ENCODE measurements around the gene RNF220. TPM values are rescaled to one million over a fixed set of nuclear protein-coding genes. Genes with fewer than 3 reads are reported as not detected.
A peak's percentile ranks its signal among the peaks of the same experiment; 100 is the strongest.

Gene RNF220
- total RNA-seq, 1 experiment from 2014 or later, result 128 TPM

- TF ChIP-seq ZNF532 (CRISPR knock-in tag; IDR thresholded peaks at IDR 0.05; ENCODE audit: borderline replicate concordance), result no peak
- TF ChIP-seq ZMAT4 (CRISPR knock-in tag; IDR thresholded peaks at IDR 0.05), result no peak
- TF ChIP-seq SOX15 (CRISPR knock-in tag; IDR thresholded peaks at IDR 0.05), result no peak
- TF ChIP-seq ZNF317 (CRISPR knock-in tag; IDR thresholded peaks at IDR 0.05; ENCODE audit: borderline replicate concordance, low read depth), result no peak
- no peak for TF ChIP-seq ZNF671 (CRISPR knock-in tag; IDR thresholded peaks at IDR 0.05)
- TF ChIP-seq ZNF512 (CRISPR knock-in tag; IDR thresholded peaks at IDR 0.05; ENCODE audit: borderline replicate concordance), result no peak
- no peak for TF ChIP-seq NR1H2 (CRISPR knock-in tag; IDR thresholded peaks at IDR 0.05)
- TF ChIP-seq CDX4 (CRISPR knock-in tag; IDR thresholded peaks at IDR 0.05; ENCODE audit: borderline replicate concordance), result no peak
- TF ChIP-seq RELA (CRISPR knock-in tag; IDR thresholded peaks at IDR 0.05; ENCODE audit: borderline replicate concordance), result no peak
- no peak for TF ChIP-seq IRF2 (CRISPR knock-in tag; IDR thresholded peaks at IDR 0.05; ENCODE audit: borderline replicate concordance, low read depth)
- no peak for TF ChIP-seq ETV6 (CRISPR knock-in tag; IDR thresholded peaks at IDR 0.05)
These were observed 129.7 kb downstream of the RNF220 start (continued) for GRCh38 chr1:44534771-44535170.

- ATAC-seq (peak; percentile 23), DNase-seq (ENCODE audit: low spot score) (no peak)
- POLR2A ChIA-PET, result no interaction called here
- CTCF ChIA-PET, result interaction anchor here (1.0 to 3.0 kb wide), 9 partner anchors 10 to 159 kb away, joined by 3 to 39 read pairs (median 6); no protein-coding TSS in a partner anchor
- Mint-ChIP-seq H3K27me3 (ENCODE audit: low read depth) (peaks cover 7% of the 10 kb centered on the region), H3K4me1 (peaks cover 78% of the 10 kb centered on the region), H3K9me3 (no peaks in the 10 kb centered on the region), H3K4me3 (peak overlapping the region; percentile 29; the same call in 1 of the 2 replicates), H3K27ac (peak overlapping the region; percentile 84), H3K36me3 (no peaks in the 10 kb centered on the region)
- no peak for TF ChIP-seq ZNF396 (CRISPR knock-in tag; IDR thresholded peaks at IDR 0.05; ENCODE audit: borderline replicate concordance)
- TF ChIP-seq KAT7 (CRISPR knock-in tag; IDR thresholded peaks at IDR 0.05; ENCODE audit: borderline replicate concordance), result no peak
- TF ChIP-seq ZNF317 (CRISPR knock-in tag; IDR thresholded peaks at IDR 0.05; ENCODE audit: borderline replicate concordance, low read depth), result no peak
- TF ChIP-seq IRF2 (CRISPR knock-in tag; IDR thresholded peaks at IDR 0.05; ENCODE audit: borderline replicate concordance, low read depth), result no peak
- TF ChIP-seq SP1 (CRISPR knock-in tag; conservative IDR thresholded peaks at IDR 0.05), result no peak
- TF ChIP-seq MAX (CRISPR knock-in tag; IDR thresholded peaks at IDR 0.05), result no peak
- TF ChIP-seq ETV6 (CRISPR knock-in tag; IDR thresholded peaks at IDR 0.05), result no peak
- no peak for TF ChIP-seq RELA (CRISPR knock-in tag; IDR thresholded peaks at IDR 0.05; ENCODE audit: borderline replicate concordance)
- TF ChIP-seq SMAD3 (CRISPR knock-in tag; IDR thresholded peaks at IDR 0.05; ENCODE audit: borderline replicate concordance), result no peak
These were observed 131.5 kb downstream of the RNF220 start for GRCh38 chr1:44536357-44537209.

Measured in WTC11 (cell line).